ENCODE results near the gene EPPIN. TPM values are rescaled to one million over a fixed set of nuclear protein-coding genes. Genes with fewer than 3 reads are reported as not detected.

EPPIN gene
- total RNA-seq, 1 experiment from 2014 or later: not detected

GRCh38 chr20:45593498-45593897 lies 46.3 kb upstream of the EPPIN start:
- intact Hi-C loops (cut with micrococcal nuclease; ENCODE audit: unreplicated experiment): loop anchor here (2.0 kb wide), 1 partner anchor 177 kb away; no protein-coding TSS in a partner anchor
- Histone ChIP-seq H3K4me3 (ENCODE audit: low read depth in 2 of 2, low read length in 2 of 2) (no peak overlapping the region), H3K27me3 (ENCODE audit: control insufficient read depth, insufficient read depth, low read length) (no peaks in the 10 kb centered on the region), H3K36me3 (ENCODE audit: control insufficient read depth, insufficient read depth, low read length) (no peaks in the 10 kb centered on the region), H3K4me1 (ENCODE audit: control insufficient read depth, insufficient read depth, low read length) (no peaks in the 10 kb centered on the region), H3K27ac (ENCODE audit: low read length) (no peak overlapping the region), H3K9me3 (ENCODE audit: control insufficient read depth, insufficient read depth, low read depth, low read length) (no peaks in the 10 kb centered on the region)
- DNase-seq (ENCODE audit: low read depth, low spot score) (no peak), ATAC-seq (no peak)
- TF ChIP-seq REST (IDR thresholded peaks at IDR 0.05; ENCODE audit: insufficient read depth in 1 of 2, low read depth in 2 of 2, low read length in 1 of 2) (no peak), POLR2AphosphoS5 (IDR thresholded peaks at IDR 0.05; ENCODE audit: low read depth, low read length) (no peak), TCF7L2 (IDR thresholded peaks at IDR 0.05; ENCODE audit: low read depth, low read length) (no peak), CTCF (IDR thresholded peaks at IDR 0.05) (no peak), SIN3A (IDR thresholded peaks at IDR 0.05; ENCODE audit: borderline replicate concordance, insufficient read depth, low read depth, low read length) (no peak)
- ChIA-PET CTCF (no interaction called here), POLR2A (no interaction called here)
- in situ Hi-C loops (cut with HindIII; ENCODE audit: low pct_unique_long_range_greater_than_20kb, low sequenced_read_pairs): no loop called here
- BruUV-seq (replicated peaks): no TSS peak

- H3K9me3 ChIP-seq (ENCODE audit: control insufficient read depth, insufficient read depth, low read depth, low read length): no peaks in the 10 kb centered on the region
- no peaks in the 10 kb centered on the region for H3K27me3 ChIP-seq (ENCODE audit: control insufficient read depth, insufficient read depth, low read length)
- TF ChIP-seq TCF7L2 (IDR thresholded peaks at IDR 0.05; ENCODE audit: low read depth, low read length) (no peak), CTCF (IDR thresholded peaks at IDR 0.05) (peak; percentile 85)
- no peak overlapping the region for H3K4me3 ChIP-seq (ENCODE audit: low read depth in 2 of 2, low read length in 2 of 2)
- no peaks in the 10 kb centered on the region for H3K36me3 ChIP-seq (ENCODE audit: control insufficient read depth, insufficient read depth, low read length)
- H3K27ac ChIP-seq (ENCODE audit: low read length): no peak overlapping the region
- peak; percentile 47 for DNase-seq (ENCODE audit: low read depth, low spot score)
- no peaks in the 10 kb centered on the region for H3K4me1 ChIP-seq (ENCODE audit: control insufficient read depth, insufficient read depth, low read length)
- intact Hi-C loops (cut with micrococcal nuclease; ENCODE audit: unreplicated experiment) (loop anchor here (2.0 kb wide), 1 partner anchor 178 kb away; no protein-coding TSS in a partner anchor), in situ Hi-C loops (cut with HindIII; ENCODE audit: low pct_unique_long_range_greater_than_20kb, low sequenced_read_pairs) (no loop called here)
- CTCF ChIA-PET: interaction anchor here (0.6 to 0.7 kb wide), 2 partner anchors 159 to 209 kb away, joined by 3 read pairs; no protein-coding TSS in a partner anchor
- ATAC-seq: peak; percentile 83; the same call in 1 of the 2 replicates
- POLR2A ChIA-PET: no interaction called here
- no TSS peak for BruUV-seq (replicated peaks)
Observed at GRCh38 chr20:45592574-45593189, 45.5 kb upstream of the EPPIN start.

All from Panc1 (cell line).